ENCODE measurements around the gene PPP2R5B. TPM values are rescaled to one million over a fixed set of nuclear protein-coding genes. Genes with fewer than 3 reads are reported as not detected.

Gene PPP2R5B
- total RNA-seq, 1 donor from 2014 or later, result 23.9 TPM

GRCh38 chr11:64947208-64947814, 22.8 kb downstream of the PPP2R5B start:
- ATAC-seq (peak in 1 of 2 donors; percentile 45), DNase-seq (no peak)
- H3K36me3 ChIP-seq, result no peaks in the 10 kb centered on the region
- no peaks in the 10 kb centered on the region for H3K27me3 ChIP-seq (ENCODE audit: low read depth)
- no peaks in the 10 kb centered on the region for H3K9me3 ChIP-seq
- H3K4me3 ChIP-seq, result no peak overlapping the region
- intact Hi-C loops (cut with DNase I), result no loop called here
- no peak overlapping the region for H3K27ac ChIP-seq
- no peaks in the 10 kb centered on the region for H3K4me1 ChIP-seq
- peak; percentile 24 for TF ChIP-seq CTCF (IDR thresholded peaks at IDR 0.05)

DNA sequence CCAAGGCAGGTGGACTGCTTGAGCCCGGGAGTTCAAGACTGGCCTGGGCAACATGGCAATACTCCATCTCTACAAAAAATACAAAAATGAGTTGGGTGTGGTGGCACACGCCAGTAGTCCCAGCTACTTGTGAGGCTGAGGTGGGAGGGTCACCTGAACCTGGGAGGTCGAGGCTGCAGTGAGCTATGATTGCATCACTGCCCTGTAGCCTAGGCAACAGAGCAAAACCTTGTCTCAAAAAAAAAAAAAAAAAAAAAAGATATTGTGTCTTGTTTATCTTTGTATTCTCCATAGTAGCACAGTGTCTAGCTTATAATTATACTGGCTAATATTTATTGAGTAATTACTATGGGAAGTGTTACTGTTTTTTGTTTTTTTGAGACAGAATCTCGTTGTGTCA, 27.0 kb downstream of the PPP2R5B start:
- H3K27me3 ChIP-seq (ENCODE audit: low read depth), result no peaks in the 10 kb centered on the region
- H3K9me3 ChIP-seq, result no peaks in the 10 kb centered on the region
- H3K36me3 ChIP-seq, result no peaks in the 10 kb centered on the region
- H3K27ac ChIP-seq, result no peak overlapping the region
- H3K4me3 ChIP-seq, result no peak overlapping the region
- TF ChIP-seq CTCF (IDR thresholded peaks at IDR 0.05), result no peak
- ATAC-seq (no peak), DNase-seq (no peak)
- intact Hi-C loops (cut with DNase I), result no loop called here
- no peaks in the 10 kb centered on the region for H3K4me1 ChIP-seq

DNA sequence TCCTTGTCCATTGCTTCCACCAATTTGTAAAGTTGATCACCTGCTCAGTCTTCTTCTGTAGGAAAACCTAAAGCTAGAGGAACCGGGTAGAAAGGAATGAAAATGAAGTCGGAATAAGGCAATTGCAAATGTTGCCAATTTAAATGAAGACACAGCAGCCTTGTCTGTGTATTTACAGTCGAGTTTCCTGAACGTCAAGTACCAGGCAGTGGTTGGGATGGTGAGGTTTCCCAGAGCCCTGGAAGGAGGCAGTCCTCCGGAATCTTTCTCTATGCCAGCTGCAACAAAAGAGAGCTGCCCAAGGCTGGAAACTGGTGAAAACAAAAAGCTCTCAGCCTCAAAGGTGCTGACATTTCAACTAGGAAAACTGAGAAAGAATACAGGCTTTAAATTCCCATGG, 29.7 kb downstream of the PPP2R5B start:
- H3K27ac ChIP-seq, result no peak overlapping the region
- DNase-seq (no peak), ATAC-seq (peak in 1 of 2 donors; percentile 60)
- no peak for TF ChIP-seq CTCF (IDR thresholded peaks at IDR 0.05)
- H3K27me3 ChIP-seq (ENCODE audit: low read depth), result no peaks in the 10 kb centered on the region
- intact Hi-C loops (cut with DNase I), result no loop called here
- no peak overlapping the region for H3K4me3 ChIP-seq
- no peaks in the 10 kb centered on the region for H3K9me3 ChIP-seq
- H3K4me1 ChIP-seq, result no peaks in the 10 kb centered on the region
- H3K36me3 ChIP-seq, result no peaks in the 10 kb centered on the region

- Histone ChIP-seq H3K9me3 (no peaks in the 10 kb centered on the region), H3K4me1 (no peaks in the 10 kb centered on the region), H3K36me3 (no peaks in the 10 kb centered on the region), H3K27me3 (ENCODE audit: low read depth) (no peaks in the 10 kb centered on the region), H3K27ac (no peak overlapping the region), H3K4me3 (no peak overlapping the region)
- no peak for DNase-seq
- no peak for ATAC-seq
- TF ChIP-seq CTCF (IDR thresholded peaks at IDR 0.05), result no peak
- intact Hi-C loops (cut with DNase I), result no loop called here
Observed at GRCh38 chr11:64959498-64959897, 35.0 kb downstream of the PPP2R5B start.

- Histone ChIP-seq H3K4me1 (no peaks in the 10 kb centered on the region), H3K4me3 (no peak overlapping the region), H3K27me3 (ENCODE audit: low read depth) (no peaks in the 10 kb centered on the region), H3K9me3 (no peaks in the 10 kb centered on the region), H3K36me3 (no peaks in the 10 kb centered on the region), H3K27ac (no peak overlapping the region)
- intact Hi-C loops (cut with DNase I), result no loop called here
- DNase-seq (no peak), ATAC-seq (no peak)
- no peak for TF ChIP-seq CTCF (IDR thresholded peaks at IDR 0.05)
Observed at GRCh38 chr11:64960719-64961118, 36.2 kb downstream of the PPP2R5B start.
